ENCODE measurements around the gene DTX3.
"Not testable (repeated sequence)": the region's sequence is repeated elsewhere in the genome, so short reads cannot be mapped to it uniquely, and the experiment has no call there.

DTX3 gene

DNA sequence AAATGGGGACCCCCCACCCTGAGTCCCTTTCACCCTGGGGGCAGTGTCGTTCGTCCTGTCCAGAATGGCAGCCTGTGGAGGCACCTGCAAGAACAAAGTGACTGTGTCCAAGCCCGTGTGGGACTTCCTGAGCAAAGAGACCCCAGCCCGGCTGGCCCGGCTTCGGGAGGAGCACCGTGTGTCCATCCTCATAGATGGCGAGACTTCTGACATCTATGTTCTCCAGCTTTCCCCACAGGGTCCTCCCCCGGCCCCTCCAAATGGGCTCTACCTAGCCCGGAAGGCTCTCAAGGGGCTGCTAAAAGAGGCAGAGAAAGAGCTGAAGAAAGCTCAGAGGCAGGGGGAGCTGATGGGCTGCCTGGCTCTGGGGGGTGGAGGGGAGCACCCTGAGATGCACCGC is 2.2 kb downstream of the DTX3 start:
- in situ Hi-C loops (cut with MboI; ENCODE audit: low sequenced_read_pairs) = no loop called here

DNA sequence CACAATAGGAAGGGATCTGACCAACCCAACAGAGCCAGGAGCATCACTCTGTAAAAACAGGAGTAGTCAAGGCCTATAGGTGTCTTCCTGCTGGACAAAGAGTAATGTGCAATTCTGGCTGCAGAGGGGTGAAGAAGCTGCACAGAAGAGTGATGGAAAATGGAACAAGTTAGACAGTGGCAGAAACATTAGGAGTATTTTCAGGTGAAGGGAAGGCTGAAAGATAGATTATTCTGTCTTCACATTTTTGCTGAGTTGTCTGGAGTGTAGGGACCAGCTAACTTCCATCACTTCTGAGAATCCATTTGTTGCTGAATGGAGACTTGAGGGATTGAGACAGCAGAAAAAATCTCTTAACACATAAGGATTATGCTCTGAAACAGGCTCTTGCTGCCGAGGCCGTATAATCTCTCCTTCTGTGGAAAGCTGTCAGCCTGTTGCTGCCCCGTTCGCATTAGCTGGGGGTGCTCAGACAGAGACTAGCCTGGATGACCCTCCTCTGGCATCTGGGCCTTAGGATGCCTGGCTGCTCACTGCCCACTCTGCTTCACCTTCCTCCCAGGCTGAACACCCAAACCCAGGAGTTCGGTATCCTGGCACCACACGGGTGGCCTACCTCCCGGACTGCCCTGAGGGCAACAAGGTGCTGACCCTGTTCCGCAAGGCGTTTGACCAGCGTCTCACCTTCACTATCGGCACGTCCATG is 3.5 kb downstream of the DTX3 start:
- in situ Hi-C loops (cut with MboI; ENCODE audit: low sequenced_read_pairs) = no loop called here

DNA sequence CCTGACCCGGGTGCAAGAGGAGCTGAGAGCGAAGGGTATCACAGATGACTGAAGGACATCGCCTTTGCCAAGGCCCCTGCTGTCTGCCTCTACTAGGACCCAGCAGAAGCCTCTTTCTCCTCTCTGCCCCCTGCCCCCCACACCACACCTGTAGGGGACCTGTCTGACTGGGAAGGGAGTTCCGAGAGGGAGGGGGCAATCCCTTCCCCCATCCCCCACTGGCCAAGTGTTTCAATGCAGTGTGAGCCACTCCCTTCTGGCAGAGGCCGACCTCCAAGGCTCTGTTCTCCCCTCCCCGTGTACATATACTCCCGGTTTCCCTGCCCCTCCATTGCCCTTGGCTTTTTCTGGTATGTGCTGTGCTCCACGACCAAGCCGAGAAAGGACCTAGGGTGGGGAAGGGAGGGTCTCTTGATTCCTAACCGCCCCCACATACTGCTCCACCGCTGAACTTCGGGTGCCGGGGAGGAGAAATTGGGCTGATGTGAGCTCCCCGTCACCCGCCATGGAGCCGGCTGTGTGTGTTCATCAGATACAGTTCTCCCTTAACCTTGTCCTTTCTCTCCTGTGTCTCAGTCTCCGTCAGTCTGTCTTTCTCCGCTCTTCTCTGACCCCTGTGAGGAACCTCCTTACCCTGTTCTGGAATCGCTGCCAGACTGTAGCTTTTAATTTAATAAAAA is 4.6 kb downstream of the DTX3 start:
- in situ Hi-C loops (cut with MboI; ENCODE audit: low sequenced_read_pairs) = no loop called here

DNA sequence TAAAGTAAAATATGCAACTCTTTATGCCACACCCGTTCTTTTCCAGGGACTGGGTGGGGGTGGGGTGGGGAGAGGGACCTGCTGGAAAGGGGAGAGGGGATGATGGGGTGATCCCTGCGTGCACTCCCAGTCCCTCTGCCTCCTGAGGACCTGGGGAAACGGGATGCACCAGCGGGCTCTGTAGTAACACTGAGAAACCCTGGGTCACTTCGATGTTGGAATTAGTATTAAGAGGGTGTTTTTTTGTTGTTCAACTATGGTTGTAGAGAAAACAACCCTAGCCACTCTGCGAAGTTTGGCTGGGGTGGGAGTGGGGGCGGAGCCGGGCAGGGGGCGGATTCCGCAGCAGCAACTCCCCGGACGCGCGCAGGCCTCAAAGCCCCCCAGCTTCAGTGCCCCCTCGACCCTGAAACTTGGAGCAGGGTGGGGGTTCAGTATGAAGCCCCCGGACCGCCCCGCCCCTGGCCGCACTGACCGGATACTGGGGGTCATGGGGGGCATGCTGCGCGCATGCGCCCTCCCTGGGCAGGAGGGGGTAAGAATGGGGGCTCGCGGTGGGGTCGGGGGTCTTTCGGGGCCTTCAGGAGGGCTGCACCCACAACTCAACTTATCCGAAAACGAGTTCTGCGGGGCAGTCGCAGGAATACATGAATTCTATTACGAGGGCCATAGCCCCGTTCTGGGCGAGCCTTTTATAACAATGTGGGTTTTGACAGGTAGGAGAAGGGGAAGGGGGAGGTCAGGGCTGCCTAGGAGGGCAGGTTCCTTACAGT is 5.3 kb downstream of the DTX3 start:
- in situ Hi-C loops (cut with MboI; ENCODE audit: low sequenced_read_pairs) = no loop called here

DNA sequence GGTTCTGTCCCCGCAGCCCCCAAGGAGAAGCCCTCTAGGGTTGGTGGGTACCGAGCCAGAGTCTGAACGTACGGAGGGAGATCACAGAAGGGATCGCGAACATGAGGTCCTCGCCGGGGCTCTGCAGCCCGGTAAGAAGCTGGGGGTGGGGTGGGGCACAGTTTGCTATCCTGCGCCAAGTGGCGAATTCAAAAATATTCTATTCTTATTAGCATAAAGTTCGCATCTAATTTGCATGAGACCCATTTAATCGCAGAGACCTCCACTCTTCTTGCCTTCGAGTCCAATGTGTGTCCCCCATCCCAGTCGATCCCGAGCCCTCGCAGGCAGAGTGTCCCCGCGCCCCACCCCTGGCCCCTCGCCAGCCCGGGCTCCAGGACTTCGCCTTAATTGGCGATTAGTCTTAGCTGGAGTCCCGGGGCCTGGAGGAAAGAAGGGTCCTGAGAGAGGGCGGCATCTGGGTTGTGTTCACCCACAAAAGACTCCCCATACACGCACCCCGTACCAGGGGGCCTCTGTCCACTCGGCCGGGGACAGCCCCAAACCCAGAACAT is 6.0 kb downstream of the DTX3 start:
- in situ Hi-C loops (cut with MboI; ENCODE audit: low sequenced_read_pairs) = no loop called here

DNA sequence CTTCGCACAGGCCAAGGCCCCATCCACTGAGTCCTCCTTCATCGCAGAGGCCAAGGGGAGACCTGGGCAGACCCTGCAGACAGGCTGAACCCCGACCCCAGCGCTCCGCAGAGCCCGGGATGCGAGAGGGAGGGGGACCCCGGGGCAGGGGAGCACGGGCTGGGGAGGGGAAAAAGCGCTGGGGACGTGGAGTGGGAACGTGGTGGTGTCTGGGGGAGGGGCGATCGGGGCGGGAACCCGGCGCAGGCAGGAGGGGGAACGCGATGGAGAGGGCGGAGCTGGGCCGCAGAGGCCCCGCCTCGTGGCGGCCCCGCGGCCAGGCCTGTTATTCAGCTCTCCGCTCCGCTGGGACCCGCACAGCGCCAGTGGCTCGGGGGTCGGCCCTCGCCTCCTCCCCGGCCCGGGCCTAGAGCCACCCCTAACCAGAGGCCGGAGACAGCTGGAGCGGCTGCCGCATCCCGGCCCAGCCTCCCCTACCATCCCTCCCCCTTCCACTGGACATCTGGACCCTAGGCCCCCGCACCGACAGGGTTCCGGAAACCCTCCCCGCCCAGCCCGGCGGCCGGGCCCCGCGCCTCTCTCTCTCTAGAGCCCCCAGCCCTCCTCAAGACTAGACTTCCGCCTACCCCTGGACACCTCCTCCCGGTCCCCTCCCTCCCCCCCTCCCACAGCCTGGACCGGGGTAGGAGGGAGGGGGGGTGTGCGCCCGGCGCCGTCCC is 6.6 kb downstream of the DTX3 start, which contains the start of gene ARHGEF25:
TSS of gene ARHGEF25 (plus strand) at position 328 of the 719 bp plus-strand sequence. CDS start 460 bp downstream, outside the sequence.
- in situ Hi-C loops (cut with MboI; ENCODE audit: low sequenced_read_pairs) = no loop called here

DNA sequence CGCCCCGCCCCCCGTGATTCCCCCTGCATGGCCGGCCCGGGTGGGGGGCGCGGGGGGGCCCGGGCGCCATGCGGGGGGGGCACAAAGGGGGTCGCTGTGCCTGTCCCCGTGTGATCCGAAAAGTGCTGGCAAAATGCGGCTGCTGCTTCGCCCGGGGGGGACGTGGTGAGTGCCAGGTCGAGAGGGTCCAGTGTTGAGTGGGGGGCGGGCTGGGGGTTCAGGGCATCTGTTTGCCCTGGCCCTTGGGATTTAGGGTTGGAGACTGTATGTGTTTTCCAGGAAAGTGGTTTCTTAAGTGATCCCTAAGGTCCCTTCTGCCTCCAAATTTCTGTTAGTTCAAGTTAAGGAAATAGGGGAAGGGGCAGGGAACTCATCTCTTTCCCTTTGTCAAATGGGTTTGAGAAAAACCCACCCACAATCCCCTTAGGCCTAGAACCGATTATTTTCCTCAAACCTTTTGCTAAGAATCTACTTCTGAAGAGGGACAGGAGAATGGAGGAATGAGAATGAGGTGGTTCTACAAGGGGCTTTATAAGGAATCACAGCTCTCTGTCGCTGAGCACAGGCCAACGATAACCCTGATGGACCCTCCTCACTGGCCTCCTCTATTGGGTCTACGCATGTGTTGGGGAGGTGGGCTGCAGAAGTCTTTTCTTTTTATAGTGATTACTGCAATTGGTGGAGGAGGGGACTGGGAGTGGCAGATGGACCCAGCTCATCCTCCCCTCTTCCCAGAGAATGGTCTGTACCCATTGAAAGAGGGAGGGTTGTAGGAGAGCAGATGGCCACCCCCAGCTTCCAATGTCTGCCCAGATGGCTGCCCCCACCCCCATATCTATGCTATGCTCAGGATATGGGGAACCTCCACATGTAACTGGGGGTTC is 7.4 kb downstream of the DTX3 start:
- in situ Hi-C loops (cut with MboI; ENCODE audit: low sequenced_read_pairs) = no loop called here

DNA sequence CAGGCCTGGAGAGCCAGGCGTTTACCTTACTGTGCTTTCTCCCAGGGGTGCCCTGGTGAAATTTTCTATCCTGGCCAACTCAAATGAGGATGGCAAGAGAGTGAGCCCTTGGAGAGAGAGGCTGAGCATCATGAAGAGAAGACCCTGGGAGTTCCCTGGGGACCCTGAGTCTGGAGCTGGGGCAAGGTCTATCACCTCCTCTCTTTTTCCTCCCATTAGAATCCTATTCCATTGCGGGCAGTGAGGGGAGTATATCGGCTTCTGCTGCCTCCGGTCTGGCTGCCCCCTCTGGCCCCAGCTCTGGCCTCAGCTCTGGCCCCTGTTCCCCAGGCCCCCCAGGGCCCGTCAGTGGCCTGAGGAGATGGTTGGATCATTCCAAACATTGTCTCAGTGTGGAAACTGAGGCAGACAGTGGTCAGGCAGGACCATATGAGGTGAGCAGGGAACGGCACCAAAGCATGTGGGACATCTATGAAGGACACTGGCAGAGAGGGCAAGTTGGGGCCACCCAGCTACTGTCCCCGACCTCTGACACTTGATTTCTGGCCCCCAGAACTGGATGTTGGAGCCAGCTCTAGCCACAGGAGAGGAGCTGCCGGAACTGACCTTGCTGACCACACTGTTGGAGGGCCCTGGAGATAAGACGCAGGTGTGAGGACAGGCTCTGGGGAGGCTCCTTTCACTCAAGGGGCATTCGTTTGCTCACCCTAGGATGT is 8.2 kb downstream of the DTX3 start:
- in situ Hi-C loops (cut with MboI; ENCODE audit: low sequenced_read_pairs) = no loop called here

DNA sequence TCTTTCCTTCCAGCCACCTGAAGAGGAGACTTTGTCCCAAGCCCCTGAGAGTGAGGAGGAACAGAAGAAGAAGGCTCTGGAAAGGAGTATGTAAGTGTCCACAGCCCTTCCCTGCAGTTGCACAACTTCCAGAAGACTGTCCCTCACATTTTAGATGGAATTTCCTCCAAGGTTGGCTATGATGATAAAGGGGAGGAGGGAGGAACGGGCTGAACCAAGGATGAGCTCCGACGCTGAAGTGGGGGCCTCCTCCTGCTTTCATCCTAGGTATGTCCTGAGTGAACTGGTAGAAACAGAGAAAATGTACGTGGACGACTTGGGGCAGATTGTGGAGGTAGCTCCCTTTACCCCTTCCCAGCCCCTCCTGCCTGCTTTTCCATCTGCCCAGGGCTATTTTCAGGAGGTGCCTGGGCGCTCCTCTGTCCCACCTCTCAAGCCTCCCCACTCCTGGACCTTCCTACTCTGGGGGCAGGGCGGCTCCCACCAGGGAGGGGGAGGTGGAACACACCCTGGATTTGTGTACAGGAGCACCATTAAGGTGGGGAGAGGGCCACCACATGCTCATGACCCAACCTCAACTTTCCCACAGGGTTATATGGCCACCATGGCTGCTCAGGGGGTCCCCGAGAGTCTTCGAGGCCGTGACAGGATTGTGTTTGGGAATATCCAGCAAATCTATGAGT is 8.9 kb downstream of the DTX3 start:
- in situ Hi-C loops (cut with MboI; ENCODE audit: low sequenced_read_pairs) = no loop called here

DNA sequence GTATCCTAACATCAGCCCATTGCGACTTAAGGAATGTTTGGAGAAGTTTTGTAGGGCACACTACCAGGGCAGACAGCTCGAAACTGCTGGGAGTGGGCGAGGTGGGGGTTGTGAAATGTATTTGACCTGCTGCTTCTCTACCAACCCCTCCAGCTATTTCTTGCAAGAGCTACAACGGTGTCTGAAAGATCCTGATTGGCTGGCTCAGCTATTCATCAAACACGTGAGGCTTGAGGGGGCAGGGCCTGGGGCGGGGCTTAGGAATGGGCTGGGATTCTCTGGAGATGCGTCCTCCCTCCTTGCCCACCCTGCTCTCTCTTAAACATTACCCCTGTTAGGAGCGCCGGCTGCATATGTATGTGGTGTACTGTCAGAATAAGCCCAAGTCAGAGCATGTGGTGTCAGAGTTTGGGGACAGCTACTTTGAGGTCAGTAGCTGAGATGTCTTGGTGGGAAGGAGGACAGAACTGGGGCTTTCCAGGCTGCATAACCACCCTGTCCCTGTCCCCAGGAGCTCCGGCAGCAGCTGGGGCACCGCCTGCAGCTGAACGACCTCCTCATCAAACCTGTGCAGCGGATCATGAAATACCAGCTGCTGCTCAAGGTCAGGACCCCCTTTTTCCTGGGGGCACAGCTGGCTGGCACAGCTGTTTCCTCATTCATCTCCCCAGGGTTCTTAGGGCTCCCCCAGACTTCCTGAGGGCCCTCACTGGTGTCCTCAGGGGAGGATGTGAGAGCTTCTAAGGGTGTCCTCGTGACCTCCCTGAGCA is 9.7 kb downstream of the DTX3 start:
- in situ Hi-C loops (cut with MboI; ENCODE audit: low sequenced_read_pairs) = no loop called here

DNA sequence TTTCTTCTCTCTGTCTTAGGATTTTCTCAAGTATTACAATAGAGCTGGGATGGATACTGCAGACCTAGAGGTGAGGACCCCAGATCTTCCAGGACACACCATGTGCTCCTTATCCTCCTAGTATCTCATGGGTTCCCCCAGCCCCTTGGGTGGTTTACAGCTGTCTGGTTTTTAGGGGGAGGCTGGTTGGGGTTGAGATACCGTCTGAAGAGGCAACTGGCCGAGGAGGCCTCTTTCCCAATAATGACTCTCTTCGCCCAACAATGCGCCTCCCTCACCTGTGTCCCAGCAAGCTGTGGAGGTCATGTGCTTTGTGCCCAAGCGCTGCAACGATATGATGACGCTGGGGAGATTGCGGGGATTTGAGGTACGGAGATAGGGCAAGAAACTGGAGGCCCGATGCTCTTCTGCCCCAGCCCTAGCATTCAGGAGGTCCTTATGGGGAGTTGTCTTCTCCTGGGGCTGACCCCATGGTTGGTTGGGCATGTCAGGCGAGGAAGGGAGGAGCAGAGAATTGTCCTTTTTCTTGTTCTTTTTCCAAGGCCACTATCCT is 10.4 kb downstream of the DTX3 start:
- in situ Hi-C loops (cut with MboI; ENCODE audit: low sequenced_read_pairs) = no loop called here

DNA sequence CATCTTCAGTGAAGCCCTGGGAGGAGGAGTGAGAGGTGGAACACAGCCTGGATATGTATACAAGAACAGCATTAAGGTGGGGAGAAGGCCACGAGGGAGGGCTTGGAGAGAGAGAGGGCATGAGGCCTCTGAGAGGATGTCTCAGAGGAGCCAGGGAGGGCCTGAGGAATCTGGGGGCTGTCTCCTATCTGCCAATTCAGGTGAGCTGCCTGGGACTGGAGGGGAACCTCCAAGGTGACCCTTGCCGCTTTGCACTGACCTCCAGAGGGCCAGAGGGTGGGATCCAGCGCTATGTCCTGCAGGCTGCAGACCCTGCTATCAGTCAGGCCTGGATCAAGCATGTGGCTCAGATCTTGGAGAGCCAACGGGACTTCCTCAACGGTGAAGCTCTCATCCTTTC is 11.0 kb downstream of the DTX3 start:
- in situ Hi-C loops (cut with MboI; ENCODE audit: low sequenced_read_pairs) = no loop called here

DNA sequence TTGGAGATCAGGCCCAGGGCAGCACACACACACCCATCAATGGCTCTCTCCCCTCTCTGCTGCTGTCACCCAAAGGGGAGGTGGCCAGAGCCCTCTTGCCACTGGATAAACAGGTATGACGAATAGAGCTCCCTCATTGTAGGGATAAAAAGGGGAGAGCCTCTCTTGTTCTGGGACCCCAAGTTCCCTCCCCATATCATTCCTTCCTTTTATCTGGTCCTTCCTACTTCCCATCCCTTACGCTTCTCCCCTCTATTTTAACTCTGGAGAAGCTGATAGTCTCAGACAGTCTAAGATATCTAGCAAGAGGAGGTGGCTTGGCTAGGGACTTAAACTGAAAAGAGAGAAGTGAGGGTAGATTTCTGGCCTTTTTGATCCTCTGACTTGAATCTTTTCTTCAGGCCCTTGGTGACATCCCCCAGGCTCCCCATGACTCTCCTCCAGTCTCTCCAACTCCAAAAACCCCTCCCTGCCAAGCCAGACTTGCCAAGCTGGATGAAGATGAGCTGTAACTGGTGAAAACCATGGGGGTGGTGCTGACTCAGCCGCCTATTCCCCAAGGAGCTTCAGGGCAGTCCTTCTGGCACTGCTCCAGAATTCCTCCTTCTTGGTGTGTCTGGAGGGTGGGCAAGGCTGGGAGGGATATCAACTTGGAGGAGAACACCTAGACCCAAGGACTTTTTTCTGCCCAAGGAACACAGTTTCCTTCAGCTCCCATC is 11.9 kb downstream of the DTX3 start:
- in situ Hi-C loops (cut with MboI; ENCODE audit: low sequenced_read_pairs) = no loop called here

DNA sequence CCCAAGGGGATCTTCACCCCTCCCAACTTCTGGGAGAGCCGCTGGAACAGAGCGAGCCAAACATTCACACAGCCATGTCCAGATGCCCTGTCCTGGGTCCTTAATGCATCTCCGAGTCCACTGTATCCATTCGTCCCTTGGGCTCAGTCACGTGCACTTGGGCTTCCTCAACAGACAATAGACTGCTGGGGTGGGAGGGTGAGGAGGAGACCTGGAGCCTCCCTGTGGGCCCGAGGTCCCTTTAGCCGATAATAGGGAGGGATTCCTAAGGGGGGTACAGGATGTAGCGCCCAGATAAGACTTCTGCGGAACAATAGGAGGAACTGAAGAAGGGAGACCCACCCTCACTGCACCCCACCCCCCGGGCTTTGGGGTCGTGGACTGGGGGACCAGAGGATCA is 13.3 kb downstream of the DTX3 start:
- in situ Hi-C loops (cut with MboI; ENCODE audit: low sequenced_read_pairs) = no loop called here

DNA sequence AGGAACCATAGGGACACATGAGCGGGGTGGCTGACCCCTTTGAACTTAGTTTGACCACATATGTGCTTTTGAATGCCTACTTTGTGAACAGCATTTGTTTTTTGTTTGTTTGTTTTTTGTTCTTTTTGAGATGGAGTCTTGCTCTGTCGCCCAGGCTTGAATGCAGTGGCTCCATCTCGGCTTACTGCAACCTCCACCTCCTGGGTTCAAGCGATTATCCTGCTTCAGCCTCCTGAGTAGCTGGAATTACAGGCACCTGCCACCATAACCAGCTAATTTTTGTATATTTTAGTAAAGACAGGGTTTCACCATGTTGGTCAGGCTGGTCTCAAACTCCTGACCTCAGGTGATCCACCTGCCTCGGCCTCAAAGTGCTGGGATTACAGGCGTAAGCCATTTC is 13.8 kb downstream of the DTX3 start:
- in situ Hi-C loops (cut with MboI; ENCODE audit: low sequenced_read_pairs) = not testable (repeated sequence)

DNA sequence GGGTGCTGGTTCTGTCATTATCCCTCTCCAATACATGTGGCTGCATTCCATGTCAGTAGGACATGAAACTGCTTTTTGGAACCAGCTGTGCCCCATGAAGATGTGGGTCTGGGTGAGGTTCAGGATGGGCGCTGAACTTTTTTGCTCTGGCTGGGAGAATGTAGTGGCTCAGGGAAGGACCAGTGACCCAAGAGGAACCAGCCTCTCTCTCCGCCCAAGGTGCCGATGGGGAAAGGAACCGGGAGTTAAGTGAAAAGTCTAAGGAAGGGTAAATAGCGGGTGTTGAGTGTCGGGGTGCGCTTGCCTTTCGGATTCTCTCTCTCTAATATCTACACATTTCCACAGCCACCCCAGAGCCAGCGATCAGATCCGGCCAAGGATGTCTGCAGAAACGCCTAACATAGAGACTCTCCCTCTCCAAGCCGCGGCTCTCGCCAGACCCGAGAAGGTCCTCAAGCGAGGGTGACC is 14.4 kb downstream of the DTX3 start:
- in situ Hi-C loops (cut with MboI; ENCODE audit: low sequenced_read_pairs) = no loop called here
